Glutamatergic neuron (in vitro differentiated cells): ENCODE data around the gene SLC35E3. TPM values are rescaled to one million over a fixed set of nuclear protein-coding genes. Genes with fewer than 3 reads are reported as not detected.

Experiments used
- DNase-seq: peaks from one replicate; pipeline ENCODE4 v3.0.0; 2022
- H3K27ac Mint-ChIP-seq: one replicate; pipeline ENCODE4 v1.8.0; 2020; ENCODE audit warnings: mild to moderate bottlenecking, mixed read lengths, inconsistent platforms; ENCODE audit not compliant: unreplicated experiment
- H3K27me3 Mint-ChIP-seq: one replicate; pipeline ENCODE4 v1.8.0; 2020; ENCODE audit warnings: mild to moderate bottlenecking, moderate library complexity, mixed read lengths, inconsistent platforms; ENCODE audit not compliant: unreplicated experiment
- H3K36me3 Mint-ChIP-seq: one replicate; pipeline ENCODE4 v1.8.0; 2020; ENCODE audit warnings: mild to moderate bottlenecking, mixed read lengths, inconsistent platforms; ENCODE audit not compliant: unreplicated experiment
- H3K4me1 Mint-ChIP-seq: one replicate; pipeline ENCODE4 v1.8.0; 2020; ENCODE audit warnings: mild to moderate bottlenecking, low read depth, mixed read lengths, inconsistent platforms; ENCODE audit not compliant: unreplicated experiment
- H3K4me3 Mint-ChIP-seq: one replicate; pipeline ENCODE4 v1.8.0; 2020; ENCODE audit warnings: mild to moderate bottlenecking, mixed read lengths, inconsistent platforms; ENCODE audit not compliant: unreplicated experiment
- H3K9me3 Mint-ChIP-seq: one replicate; pipeline ENCODE4 v1.8.0; 2020; ENCODE audit warnings: mild to moderate bottlenecking, moderate library complexity, mixed read lengths, inconsistent platforms; ENCODE audit not compliant: unreplicated experiment
- CTCF ChIP-seq: fragments of 200-600 bp; sonication (generic); IDR thresholded peaks from one replicate; pipeline ENCODE4 v1.5.0; 2021; ENCODE audit not compliant: partially characterized antibody, unreplicated experiment
- total RNA-seq: library from RNA; stranded (reverse); fragmentation: NEBNext Ultra II Directional; extraction: Animal tissue kit (Norgen Biotek cat#: 25700); gene quantifications from one replicate; pipeline ENCODE4 v1.2.1, GENCODE V29; 2021; ENCODE audit not compliant: unreplicated experiment

SLC35E3 gene
- total RNA-seq, 1 donor from 2014 or later: 26.2 TPM

- no peaks in the 10 kb centered on the region for H3K36me3 Mint-ChIP-seq
- H3K9me3 Mint-ChIP-seq: no peaks in the 10 kb centered on the region
- peaks cover 8% of the 10 kb centered on the region for H3K4me1 Mint-ChIP-seq
- DNase-seq: no peak
- H3K27me3 Mint-ChIP-seq: no peaks in the 10 kb centered on the region
- H3K4me3 Mint-ChIP-seq: no peak overlapping the region
- TF ChIP-seq CTCF: no peak
- no peak overlapping the region for H3K27ac Mint-ChIP-seq
These were observed 47.0 kb downstream of the SLC35E3 start for GRCh38 chr12:68792952-68793351.

GRCh38 chr12:68793436-68793835 lies 47.5 kb downstream of the SLC35E3 start:
- Mint-ChIP-seq H3K9me3 (no peaks in the 10 kb centered on the region), H3K4me1 (peaks cover 8% of the 10 kb centered on the region), H3K27ac (no peak overlapping the region), H3K36me3 (no peaks in the 10 kb centered on the region), H3K27me3 (no peaks in the 10 kb centered on the region), H3K4me3 (no peak overlapping the region)
- DNase-seq: no peak
- no peak for TF ChIP-seq CTCF

- Mint-ChIP-seq H3K9me3 (no peaks in the 10 kb centered on the region), H3K4me3 (no peak overlapping the region), H3K4me1 (peaks cover 8% of the 10 kb centered on the region), H3K27me3 (no peaks in the 10 kb centered on the region), H3K27ac (no peak overlapping the region), H3K36me3 (no peaks in the 10 kb centered on the region)
- DNase-seq: no peak
- no peak for TF ChIP-seq CTCF
These were observed 48.1 kb downstream of the SLC35E3 start for GRCh38 chr12:68793975-68794652.

- Mint-ChIP-seq H3K9me3 (no peaks in the 10 kb centered on the region), H3K36me3 (no peaks in the 10 kb centered on the region), H3K27ac (no peak overlapping the region), H3K4me3 (no peak overlapping the region), H3K4me1 (peaks cover 8% of the 10 kb centered on the region), H3K27me3 (no peaks in the 10 kb centered on the region)
- no peak for TF ChIP-seq CTCF
- no peak for DNase-seq
These were observed 48.8 kb downstream of the SLC35E3 start for GRCh38 chr12:68794653-68795251.

- H3K27ac Mint-ChIP-seq: no peak overlapping the region
- H3K36me3 Mint-ChIP-seq: no peaks in the 10 kb centered on the region
- H3K4me3 Mint-ChIP-seq: no peak overlapping the region
- no peaks in the 10 kb centered on the region for H3K27me3 Mint-ChIP-seq
- DNase-seq: no peak
- H3K9me3 Mint-ChIP-seq: no peaks in the 10 kb centered on the region
- H3K4me1 Mint-ChIP-seq: peaks cover 8% of the 10 kb centered on the region
- TF ChIP-seq CTCF: no peak
These were observed 50.4 kb downstream of the SLC35E3 start for GRCh38 chr12:68796399-68796798.
